Osteocyte (in vitro differentiated cells): ENCODE measurements around the gene ALOX15B. TPM values are rescaled to one million over a fixed set of nuclear protein-coding genes. Genes with fewer than 3 reads are reported as not detected.

Experiments
- DNase-seq: peaks from one replicate; pipeline ENCODE4 v3.0.0; 2021; ENCODE audit warnings: mixed read lengths; ENCODE audit not compliant: unreplicated experiment; ENCODE audit errors: extremely low spot score
- H3K27ac Mint-ChIP-seq: one replicate; pipeline ENCODE4 v1.8.0; 2021; ENCODE audit warnings: mild to moderate bottlenecking, mixed read lengths; ENCODE audit not compliant: unreplicated experiment
- H3K27me3 Mint-ChIP-seq: one replicate; pipeline ENCODE4 v1.8.0; 2021; ENCODE audit warnings: mixed read lengths; ENCODE audit not compliant: unreplicated experiment
- H3K36me3 Mint-ChIP-seq: one replicate; pipeline ENCODE4 v1.8.0; 2021; ENCODE audit warnings: mixed read lengths; ENCODE audit not compliant: unreplicated experiment
- H3K4me1 Mint-ChIP-seq: one replicate; pipeline ENCODE4 v1.8.0; 2021; ENCODE audit warnings: mixed read lengths; ENCODE audit not compliant: unreplicated experiment
- H3K4me3 Mint-ChIP-seq: one replicate; pipeline ENCODE4 v1.8.0; 2021; ENCODE audit warnings: mild to moderate bottlenecking, moderate library complexity, mixed read lengths; ENCODE audit not compliant: unreplicated experiment
- H3K9me3 Mint-ChIP-seq: one replicate; pipeline ENCODE4 v1.8.0; 2021; ENCODE audit warnings: mixed read lengths; ENCODE audit not compliant: unreplicated experiment
- CTCF ChIP-seq: fragments of 200-600 bp; sonication (generic); IDR thresholded peaks from 2 replicates; pipeline ENCODE4 v1.5.0; 2021; ENCODE audit warnings: antibody characterized with exemption, mild to moderate bottlenecking, moderate library complexity
- total RNA-seq: library from RNA; stranded (reverse); gene quantifications from 2 replicates; pipeline ENCODE4 v1.2.1, GENCODE V29; 2021

Gene ALOX15B
- total RNA-seq, 1 donor from 2014 or later: not detected

GRCh38 chr17:8015236-8015956 is 23.5 kb upstream of the ALOX15B start:
- H3K27me3 Mint-ChIP-seq: peaks cover 24% of the 10 kb centered on the region
- no peaks in the 10 kb centered on the region for H3K36me3 Mint-ChIP-seq
- DNase-seq: no peak
- peaks cover 15% of the 10 kb centered on the region for H3K4me1 Mint-ChIP-seq
- no peaks in the 10 kb centered on the region for H3K9me3 Mint-ChIP-seq
- no peak overlapping the region for H3K27ac Mint-ChIP-seq
- H3K4me3 Mint-ChIP-seq: no peak overlapping the region
- TF ChIP-seq CTCF: no peak

- Mint-ChIP-seq H3K27me3 (peaks cover 24% of the 10 kb centered on the region), H3K9me3 (no peaks in the 10 kb centered on the region), H3K36me3 (no peaks in the 10 kb centered on the region)
These were observed 22.8 kb upstream of the ALOX15B start for GRCh38 chr17:8015957-8016631.

GRCh38 chr17:8016632-8017424 is 22.0 kb upstream of the ALOX15B start:
- H3K4me1 Mint-ChIP-seq: peaks cover 15% of the 10 kb centered on the region
- TF ChIP-seq CTCF: peak; percentile 59
- DNase-seq: no peak
- no peaks in the 10 kb centered on the region for H3K36me3 Mint-ChIP-seq
- H3K4me3 Mint-ChIP-seq: peak overlapping the region; percentile 63
- H3K27ac Mint-ChIP-seq: peak overlapping the region; percentile 27
- no peaks in the 10 kb centered on the region for H3K9me3 Mint-ChIP-seq
- peaks cover 24% of the 10 kb centered on the region for H3K27me3 Mint-ChIP-seq

More at GRCh38 chr17:8015957-8016631, 22.8 kb upstream of the ALOX15B start:
- Mint-ChIP-seq H3K4me1 (peaks cover 15% of the 10 kb centered on the region), H3K4me3 (peak overlapping the region; percentile 63), H3K27ac (no peak overlapping the region)
- DNase-seq: no peak
- TF ChIP-seq CTCF: no peak

- Mint-ChIP-seq H3K9me3 (no peaks in the 10 kb centered on the region), H3K36me3 (no peaks in the 10 kb centered on the region), H3K4me3 (no peak overlapping the region), H3K27me3 (peaks cover 11% of the 10 kb centered on the region), H3K27ac (no peak overlapping the region), H3K4me1 (peaks cover 20% of the 10 kb centered on the region)
- TF ChIP-seq CTCF: no peak
- no peak for DNase-seq
These were observed 20.4 kb upstream of the ALOX15B start for GRCh38 chr17:8018436-8018835.

- H3K27ac Mint-ChIP-seq: no peak overlapping the region
- peaks cover 20% of the 10 kb centered on the region for H3K4me1 Mint-ChIP-seq
These were observed 19.7 kb upstream of the ALOX15B start for GRCh38 chr17:8019166-8019565.

More at GRCh38 chr17:8019166-8019565, 19.7 kb upstream of the ALOX15B start:
- Mint-ChIP-seq H3K4me3 (no peak overlapping the region), H3K27me3 (peaks cover 8% of the 10 kb centered on the region), H3K36me3 (no peaks in the 10 kb centered on the region), H3K9me3 (no peaks in the 10 kb centered on the region)
- TF ChIP-seq CTCF: no peak
- no peak for DNase-seq
